DND-41 (cell line): ENCODE measurements around the gene DLX2.

Source experiments
- CTCF ChIP-seq: IDR thresholded peaks from 2 replicates; pipeline ENCODE4 v1.5.1; 2012; ENCODE audit warnings: borderline replicate concordance, low read length, moderate library complexity, mild to moderate bottlenecking; ENCODE audit not compliant: poor library complexity, severe bottlenecking; ENCODE audit errors: extremely low read depth
- EZH2 ChIP-seq: IDR thresholded peaks from 3 replicates; pipeline ENCODE4 v1.6.1; 2012; ENCODE audit warnings: borderline replicate concordance, low read depth, mild to moderate bottlenecking, moderate library complexity, low read length, inconsistent platforms; ENCODE audit not compliant: severe bottlenecking

GRCh38 chr2:172114579-172114978 is 11.9 kb upstream of the DLX2 start:
- no peak for TF ChIP-seq CTCF
- no peak for TF ChIP-seq EZH2
